Caco-2 (cell line): Measurements from ENCODE around the gene LDLRAD3. TPM values are rescaled to one million over a fixed set of nuclear protein-coding genes. Genes with fewer than 3 reads are reported as not detected.

Experiments
- BruUV-seq: library from RNA; stranded (reverse); fragments of 400-500 nt; replicated peaks from 2 replicates; lab custom pipeline; 2021; lab: Mats Ljungman, UMichigan
- CTCF ChIA-PET: fragments of 300-600 bp; sonication (Branson Sonifier 250); formaldehyde crosslinking; loops from one replicate; lab custom pipeline; 2022; ENCODE audit warnings: antibody characterized with exemption; lab: Charles Lee
- POLR2A ChIA-PET: fragments of 300-600 bp; sonication (Branson Sonifier 250); formaldehyde crosslinking; loops from one replicate; lab custom pipeline; 2022; ENCODE audit warnings: antibody characterized with exemption; lab: Charles Lee
- DNase-seq, 2 experiments: peaks; one replicate each; pipeline versions ENCODE4 v3.0.0 to v3.0.0-alpha.2; 2020 to 2022
- H3K27me3 ChIP-seq: replicated peaks from 2 replicates; pipeline ENCODE4 v1.6.0; 2011; ENCODE audit warnings: low read length; ENCODE audit not compliant: control insufficient read depth, insufficient read depth
- H3K36me3 ChIP-seq: 2 replicates; pipeline ENCODE4 v1.5.1; 2011; ENCODE audit warnings: low read length; ENCODE audit not compliant: control insufficient read depth, insufficient read depth
- H3K4me1 ChIP-seq: fragments of 250-450 bp; sonication (Bioruptor Pico); 2 replicates; pipeline ENCODE4 v1.5.1; 2020; ENCODE audit warnings: mild to moderate bottlenecking
- H3K4me3 ChIP-seq: 2 replicates; pipeline ENCODE4 v1.5.1; 2011; ENCODE audit warnings: low read depth, mild to moderate bottlenecking, control low read depth, low read length
- H3K9me3 ChIP-seq: fragments of 250-450 bp; sonication (Bioruptor Pico); 2 replicates; pipeline ENCODE4 v1.5.1; 2020; ENCODE audit warnings: mild to moderate bottlenecking, moderate library complexity
- H3K27ac Mint-ChIP-seq: one replicate; pipeline ENCODE4 v1.8.0; 2022; ENCODE audit warnings: mixed read lengths; ENCODE audit not compliant: unreplicated experiment
- H3K27me3 Mint-ChIP-seq: one replicate; pipeline ENCODE4 v1.8.0; 2022; ENCODE audit warnings: mixed read lengths; ENCODE audit not compliant: insufficient read depth, unreplicated experiment
- H3K36me3 Mint-ChIP-seq: one replicate; pipeline ENCODE4 v1.8.0; 2022; ENCODE audit warnings: mild to moderate bottlenecking, mixed read lengths; ENCODE audit not compliant: insufficient read depth, unreplicated experiment
- H3K4me1 Mint-ChIP-seq: one replicate; pipeline ENCODE4 v1.8.0; 2022; ENCODE audit warnings: low read depth, mixed read lengths; ENCODE audit not compliant: unreplicated experiment
- H3K4me3 Mint-ChIP-seq: one replicate; pipeline ENCODE4 v1.8.0; 2022; ENCODE audit warnings: mild to moderate bottlenecking, moderate library complexity, mixed read lengths; ENCODE audit not compliant: unreplicated experiment
- H3K9me3 Mint-ChIP-seq: one replicate; pipeline ENCODE4 v1.8.0; 2022; ENCODE audit warnings: mixed read lengths; ENCODE audit not compliant: unreplicated experiment
- intact Hi-C: fragments of 100-400 bp; cut with micrococcal nuclease; formaldehyde crosslinking; loops from one replicate; pipeline ENCODE4 v1.10.0; 2022; ENCODE audit not compliant: unreplicated experiment
- total RNA-seq: library from RNA; stranded (reverse); gene quantifications from 2 replicates; pipeline ENCODE4 v1.2.3, GENCODE V29; 2022
- TF ChIP-seq, protein P1 (sequence below), 2 experiments: fragments of 200-600 bp in 1 of 2; IDR thresholded peaks; 1 replicate in 1 of 2; 2 replicates in 1 of 2; pipeline versions ENCODE4 v1.5.1 to v1.8.0; 2011 to 2022; ENCODE audit warnings: antibody characterized with exemption in 1 of 2, control low read depth in 1 of 2, inconsistent platforms in 1 of 2, low read depth in 1 of 2, low read length in 1 of 2, mild to moderate bottlenecking in 1 of 2, moderate library complexity in 1 of 2; ENCODE audit not compliant: insufficient read depth in 1 of 2, severe bottlenecking in 1 of 2, unreplicated experiment in 1 of 2

The LDLRAD3 gene
- total RNA-seq, 1 experiment from 2014 or later: 9.9 TPM

DNA sequence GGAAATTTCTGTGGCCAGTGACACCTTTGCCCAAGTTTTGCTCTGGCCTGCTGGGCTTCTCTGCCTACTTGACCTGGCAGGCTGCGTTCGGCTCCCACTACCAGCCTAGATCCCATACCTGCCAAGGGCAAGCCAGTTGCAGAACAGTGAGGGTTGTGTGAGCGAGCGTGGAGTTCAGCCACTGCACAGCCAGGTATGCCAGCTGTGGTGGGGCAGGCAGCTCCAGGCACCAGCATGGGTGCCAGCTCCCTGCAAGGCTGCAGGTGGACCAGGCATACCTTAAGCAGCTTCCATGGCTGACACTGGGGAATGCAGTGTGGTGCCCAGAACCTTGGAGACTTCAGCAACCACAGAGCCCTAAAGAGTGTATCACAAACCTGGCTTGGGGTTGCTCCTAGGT lies 133.5 kb downstream of the LDLRAD3 start:
- H3K4me1 ChIP-seq: peaks cover 4% of the 10 kb centered on the region; the same call in 1 of the 2 replicates
- intact Hi-C loops: no loop called here
- no peaks in the 10 kb centered on the region for H3K27me3 ChIP-seq
- BruUV-seq: no TSS peak
- no peaks in the 10 kb centered on the region for H3K9me3 ChIP-seq
- POLR2A ChIA-PET: no interaction called here
- H3K4me3 Mint-ChIP-seq: no peak overlapping the region
- H3K27me3 Mint-ChIP-seq: no peaks in the 10 kb centered on the region
- TF ChIP-seq, protein P1, sequence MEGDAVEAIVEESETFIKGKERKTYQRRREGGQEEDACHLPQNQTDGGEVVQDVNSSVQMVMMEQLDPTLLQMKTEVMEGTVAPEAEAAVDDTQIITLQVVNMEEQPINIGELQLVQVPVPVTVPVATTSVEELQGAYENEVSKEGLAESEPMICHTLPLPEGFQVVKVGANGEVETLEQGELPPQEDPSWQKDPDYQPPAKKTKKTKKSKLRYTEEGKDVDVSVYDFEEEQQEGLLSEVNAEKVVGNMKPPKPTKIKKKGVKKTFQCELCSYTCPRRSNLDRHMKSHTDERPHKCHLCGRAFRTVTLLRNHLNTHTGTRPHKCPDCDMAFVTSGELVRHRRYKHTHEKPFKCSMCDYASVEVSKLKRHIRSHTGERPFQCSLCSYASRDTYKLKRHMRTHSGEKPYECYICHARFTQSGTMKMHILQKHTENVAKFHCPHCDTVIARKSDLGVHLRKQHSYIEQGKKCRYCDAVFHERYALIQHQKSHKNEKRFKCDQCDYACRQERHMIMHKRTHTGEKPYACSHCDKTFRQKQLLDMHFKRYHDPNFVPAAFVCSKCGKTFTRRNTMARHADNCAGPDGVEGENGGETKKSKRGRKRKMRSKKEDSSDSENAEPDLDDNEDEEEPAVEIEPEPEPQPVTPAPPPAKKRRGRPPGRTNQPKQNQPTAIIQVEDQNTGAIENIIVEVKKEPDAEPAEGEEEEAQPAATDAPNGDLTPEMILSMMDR (IDR thresholded peaks at IDR 0.05; ENCODE audit: insufficient read depth in 1 of 2, low read depth in 1 of 2, low read length in 1 of 2, severe bottlenecking in 1 of 2, unreplicated experiment in 1 of 2): no peak
- DNase-seq: no peak
- no peak overlapping the region for H3K4me3 ChIP-seq
- CTCF ChIA-PET: no interaction called here
- H3K9me3 Mint-ChIP-seq: peaks cover 21% of the 10 kb centered on the region
- H3K36me3 ChIP-seq: no peaks in the 10 kb centered on the region
- H3K27ac Mint-ChIP-seq: no peak overlapping the region
- H3K4me1 Mint-ChIP-seq: no peaks in the 10 kb centered on the region
- no peaks in the 10 kb centered on the region for H3K36me3 Mint-ChIP-seq

DNA sequence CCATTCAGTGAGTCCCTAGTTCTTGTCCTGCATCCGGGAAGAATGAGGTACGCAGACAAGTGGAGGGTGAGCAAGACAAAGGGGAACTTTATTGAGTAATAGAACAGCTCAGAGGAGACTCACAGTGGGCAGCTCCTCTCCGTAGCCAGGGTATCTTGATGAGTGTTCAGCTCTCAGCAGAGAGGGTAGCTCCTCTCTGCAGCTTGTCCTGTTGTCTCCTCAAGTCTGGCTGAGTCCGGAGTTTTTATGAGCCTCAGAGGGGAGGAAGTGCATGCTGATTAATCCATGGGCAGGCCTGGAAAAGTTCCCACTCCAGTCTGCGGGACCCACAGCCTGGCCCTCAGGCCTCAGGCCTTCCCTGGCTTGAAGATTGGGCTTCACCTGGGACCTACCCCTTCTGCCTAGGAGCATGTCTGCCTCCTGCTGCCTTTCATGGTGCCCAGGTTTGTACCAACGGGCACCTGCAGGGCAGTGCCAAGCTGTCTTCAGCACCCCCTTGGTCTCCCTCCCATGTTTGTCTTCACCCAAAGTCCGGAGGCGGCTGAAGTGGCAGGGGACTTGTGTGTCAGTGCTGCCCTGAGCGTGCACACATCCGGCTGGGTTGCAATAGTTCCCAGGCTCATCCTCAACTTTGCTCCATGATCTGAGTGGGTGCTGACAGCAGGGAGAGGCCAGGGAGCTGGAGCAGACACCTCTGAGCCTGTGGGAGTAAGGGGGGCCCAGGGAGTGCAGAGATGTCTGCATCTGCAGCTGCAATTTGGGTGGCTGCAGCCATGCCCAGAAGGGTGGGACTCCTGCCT lies 134.2 kb downstream of the LDLRAD3 start:
- H3K27me3 ChIP-seq: no peaks in the 10 kb centered on the region
- intact Hi-C loops: no loop called here
- TF ChIP-seq, protein P1 (IDR thresholded peaks at IDR 0.05; ENCODE audit: insufficient read depth in 1 of 2, low read depth in 1 of 2, low read length in 1 of 2, severe bottlenecking in 1 of 2, unreplicated experiment in 1 of 2): no peak
- POLR2A ChIA-PET: no interaction called here
- no TSS peak for BruUV-seq
- no peaks in the 10 kb centered on the region for H3K4me1 Mint-ChIP-seq
- no peaks in the 10 kb centered on the region for H3K36me3 ChIP-seq
- no peaks in the 10 kb centered on the region for H3K27me3 Mint-ChIP-seq
- H3K36me3 Mint-ChIP-seq: peaks cover 6% of the 10 kb centered on the region
- H3K9me3 Mint-ChIP-seq: peaks cover 28% of the 10 kb centered on the region
- no peaks in the 10 kb centered on the region for H3K9me3 ChIP-seq
- peaks cover 4% of the 10 kb centered on the region; the same call in 1 of the 2 replicates for H3K4me1 ChIP-seq
- H3K27ac Mint-ChIP-seq: no peak overlapping the region
- no peak for DNase-seq
- H3K4me3 ChIP-seq: no peak overlapping the region
- H3K4me3 Mint-ChIP-seq: no peak overlapping the region
- CTCF ChIA-PET: no interaction called here

GRCh38 chr11:36078686-36079055 lies 134.8 kb downstream of the LDLRAD3 start:
- no peak overlapping the region for H3K4me3 ChIP-seq
- no peak overlapping the region for H3K27ac Mint-ChIP-seq
- no peaks in the 10 kb centered on the region for H3K36me3 ChIP-seq
- peaks cover 6% of the 10 kb centered on the region for H3K36me3 Mint-ChIP-seq
- no peaks in the 10 kb centered on the region for H3K27me3 Mint-ChIP-seq
- H3K9me3 Mint-ChIP-seq: peaks cover 29% of the 10 kb centered on the region
- ChIA-PET POLR2A (no interaction called here), CTCF (no interaction called here)
- no peaks in the 10 kb centered on the region for H3K27me3 ChIP-seq
- H3K9me3 ChIP-seq: no peaks in the 10 kb centered on the region
- intact Hi-C loops: no loop called here
- H3K4me3 Mint-ChIP-seq: no peak overlapping the region
- TF ChIP-seq, protein P1 (IDR thresholded peaks at IDR 0.05; ENCODE audit: insufficient read depth in 1 of 2, low read depth in 1 of 2, low read length in 1 of 2, severe bottlenecking in 1 of 2, unreplicated experiment in 1 of 2): no peak
- H3K4me1 Mint-ChIP-seq: no peaks in the 10 kb centered on the region
- BruUV-seq: no TSS peak
- no peak for DNase-seq
- H3K4me1 ChIP-seq: peaks cover 4% of the 10 kb centered on the region; the same call in 1 of the 2 replicates
